Measurements from ENCODE around the gene RGS14.

RGS14 gene

GRCh38 chr5:177378884-177379883, 21.5 kb downstream of the RGS14 start:
- DNase-seq (ENCODE audit: low read depth): no peak

GRCh38 chr5:177380805-177381126, 23.0 kb downstream of the RGS14 start:
- no peak for DNase-seq (ENCODE audit: low read depth)

- no peak for DNase-seq (ENCODE audit: low read depth)
These were observed 24.8 kb downstream of the RGS14 start for GRCh38 chr5:177382423-177383029.

DNA sequence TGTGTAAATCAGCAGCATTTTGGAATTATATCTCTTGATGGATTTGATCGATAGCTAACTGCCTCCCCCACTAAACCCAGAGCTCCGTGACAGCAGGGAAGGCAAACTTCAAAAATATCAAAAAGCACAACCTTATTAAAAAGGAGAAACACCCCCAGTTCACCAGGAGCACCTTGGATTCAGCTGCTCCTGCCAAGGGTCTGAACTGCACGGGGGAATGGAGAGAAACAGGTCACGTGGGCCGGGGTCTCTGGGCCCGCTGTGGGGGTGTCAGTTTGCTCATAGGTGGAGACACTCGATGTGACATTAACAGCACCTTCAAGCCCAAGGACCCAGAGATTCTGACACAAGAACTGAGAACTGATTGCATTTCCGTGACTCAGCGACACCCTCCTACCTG, 25.5 kb downstream of the RGS14 start:
- no peak for DNase-seq (ENCODE audit: low read depth)

DNA sequence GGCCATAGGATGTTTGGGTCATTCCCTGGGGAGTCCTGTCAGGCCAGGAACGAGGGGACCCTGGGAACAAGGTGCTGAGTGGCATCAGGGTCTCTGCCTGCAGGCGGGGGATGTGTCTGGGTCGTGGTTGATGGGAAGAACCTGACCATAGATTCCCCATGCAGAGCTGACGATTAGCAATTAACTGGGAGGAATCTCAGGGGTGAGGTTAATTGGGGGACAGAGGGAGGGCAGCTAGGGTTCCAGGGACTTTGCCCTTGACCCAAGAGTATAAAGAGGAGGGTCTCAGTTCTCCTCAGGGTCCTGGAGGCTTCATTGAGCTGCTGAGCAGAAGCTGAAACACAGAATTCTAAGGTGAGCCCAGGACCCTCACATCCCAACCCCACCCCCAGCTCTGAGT, 26.4 kb downstream of the RGS14 start, which contains the start of gene SLC34A1:
TSS of gene SLC34A1 (plus strand) at position 301 of the 400 bp plus-strand sequence. CDS start 1,308 bp downstream, outside the sequence.
- no peak for DNase-seq (ENCODE audit: low read depth)

- no peak for DNase-seq (ENCODE audit: low read depth)
These were observed 28.0 kb downstream of the RGS14 start for GRCh38 chr5:177385720-177386119.

- DNase-seq (ENCODE audit: low read depth): no peak
These were observed 28.8 kb downstream of the RGS14 start for GRCh38 chr5:177386542-177386941.

DNA sequence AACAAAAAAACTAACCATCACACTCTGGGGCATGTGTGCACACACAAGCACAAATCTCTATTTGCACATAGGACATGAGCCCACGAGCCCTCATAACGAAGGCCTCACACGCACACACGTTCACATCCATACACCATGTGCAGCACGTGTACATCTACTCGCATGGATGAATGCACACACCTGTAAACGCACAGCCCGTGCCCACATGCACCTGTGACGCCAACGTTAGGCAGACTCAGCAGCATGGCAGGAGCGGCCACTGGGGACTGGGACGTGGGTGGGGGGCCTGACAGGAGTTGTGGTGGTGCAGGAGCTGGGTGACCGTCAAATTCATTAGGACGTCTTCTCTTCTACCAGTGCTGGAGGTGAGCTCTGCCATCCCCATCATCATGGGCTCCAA, 29.7 kb downstream of the RGS14 start:
- DNase-seq (ENCODE audit: low read depth): no peak

DNA sequence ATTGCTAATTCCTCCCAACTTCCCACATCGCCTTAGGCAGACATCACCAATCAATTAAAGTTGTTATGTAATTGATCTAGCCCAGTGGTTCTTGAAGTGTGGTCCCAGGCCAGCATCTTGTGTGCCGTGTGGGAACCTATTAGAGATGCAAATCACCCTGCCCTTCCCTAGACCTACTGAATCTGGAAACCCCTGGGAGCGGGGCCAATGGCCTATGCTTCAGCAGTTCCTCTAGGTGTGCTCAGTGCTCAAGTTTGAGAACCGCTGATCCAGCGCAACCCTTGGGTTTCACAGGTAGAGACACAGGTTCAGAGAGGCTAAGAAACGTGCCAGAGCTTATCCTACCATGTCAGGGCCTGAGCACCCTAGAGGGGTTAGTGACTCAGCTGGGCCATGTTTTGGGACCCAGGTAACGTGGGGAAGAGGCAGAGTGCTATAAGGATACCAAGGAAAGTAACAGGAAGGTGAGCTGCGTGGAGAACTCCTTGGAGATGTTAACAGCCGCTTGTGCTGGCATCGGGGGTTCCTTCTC, 30.9 kb downstream of the RGS14 start:
- DNase-seq (ENCODE audit: low read depth): no peak

GRCh38 chr5:177389241-177390169, 31.8 kb downstream of the RGS14 start:
- no peak for DNase-seq (ENCODE audit: low read depth)

- DNase-seq (ENCODE audit: low read depth): peak; percentile 83
These were observed 32.9 kb downstream of the RGS14 start for GRCh38 chr5:177390363-177391300.

GRCh38 chr5:177392765-177393164, 35.0 kb downstream of the RGS14 start:
- DNase-seq (ENCODE audit: low read depth): no peak

DNA sequence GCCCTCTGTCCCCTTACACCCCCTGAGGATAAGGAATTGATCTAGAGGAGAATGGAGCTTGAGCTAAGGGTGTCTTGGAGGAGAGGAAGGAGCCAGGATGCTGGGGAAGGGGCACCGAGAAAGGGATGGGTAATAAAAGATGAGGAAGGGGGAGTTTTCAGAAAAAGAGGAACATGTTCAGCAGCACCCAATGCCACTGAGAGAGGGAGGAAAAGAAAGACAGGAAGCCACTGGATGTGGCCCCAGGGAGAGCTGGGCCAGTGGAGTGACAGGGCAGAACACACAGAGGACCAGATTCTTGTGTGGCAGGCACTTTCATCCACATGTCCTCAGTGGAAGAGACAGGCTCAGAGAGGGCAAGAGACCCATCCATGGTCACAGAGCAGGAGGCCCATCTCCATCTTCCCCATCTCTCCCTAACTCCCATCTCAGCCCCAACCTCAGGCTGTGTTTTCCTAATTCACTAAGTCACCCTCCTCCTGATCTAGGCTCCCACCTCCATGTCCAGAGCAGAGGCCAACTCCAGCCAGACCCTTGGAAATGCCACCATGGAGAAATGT, 35.6 kb downstream of the RGS14 start:
- no peak for DNase-seq (ENCODE audit: low read depth)

GRCh38 chr5:177393990-177394389, 36.3 kb downstream of the RGS14 start:
- no peak for DNase-seq (ENCODE audit: low read depth)

DNA sequence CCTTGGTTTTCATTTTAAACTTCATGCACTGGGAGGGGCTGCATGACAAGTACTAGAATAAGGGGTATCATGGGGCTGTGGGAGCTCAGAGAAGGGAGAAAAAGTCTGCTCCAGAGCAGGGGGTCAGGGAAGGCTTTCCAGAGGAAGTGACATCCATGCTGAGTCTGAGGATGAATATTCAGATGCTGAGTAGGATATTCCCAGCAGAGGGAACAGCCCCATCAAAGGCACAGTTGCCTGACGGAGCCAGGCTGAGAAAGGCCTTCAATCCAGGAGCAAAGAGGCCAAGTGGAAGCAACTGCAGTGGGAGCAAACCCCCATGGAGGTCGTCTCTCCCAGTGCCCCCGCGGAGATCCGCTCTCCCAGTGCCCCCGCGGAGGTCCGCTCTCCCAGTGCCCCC, 38.4 kb downstream of the RGS14 start:
- no peak for DNase-seq (ENCODE audit: low read depth)

GRCh38 chr5:177396807-177397206, 39.1 kb downstream of the RGS14 start:
- DNase-seq (ENCODE audit: low read depth): no peak

GRCh38 chr5:177397875-177398390, 40.2 kb downstream of the RGS14 start:
- DNase-seq (ENCODE audit: low read depth): no peak

- no peak for DNase-seq (ENCODE audit: low read depth)
These were observed 42.5 kb downstream of the RGS14 start, which contains the start of gene PFN3 for GRCh38 chr5:177399997-177400868. PFN3 (minus strand) TSS chr5:177400661; CDS start chr5:177400576, 85 bp downstream.
